Activated CD8-positive, alpha-beta memory T cell treated with anti-CD3 and anti-CD28 coated beads for 36 hours (primary cell): Measurements from ENCODE around the gene ARHGAP35. TPM values are rescaled to one million over a fixed set of nuclear protein-coding genes. Genes with fewer than 3 reads are reported as not detected.

Experiments used
- CTCF ChIA-PET: fragments of 350-600 bp; sonication (Branson Sonifier 250); formaldehyde crosslinking; loops from one replicate; lab custom pipeline; 2021; ENCODE audit warnings: antibody characterized with exemption; lab: Charles Lee
- POLR2A ChIA-PET: fragments of 350-600 bp; sonication (Branson Sonifier 250); formaldehyde crosslinking; loops from one replicate; lab custom pipeline; 2021; ENCODE audit warnings: antibody characterized with exemption; lab: Charles Lee
- total RNA-seq, 2 experiments: library from RNA; stranded (reverse); gene quantifications; one replicate each; pipeline ENCODE4 v1.2.3, GENCODE V29; 2021

Gene ARHGAP35
- total RNA-seq, 2 experiments from 2014 or later: 22.9 to 23.4 TPM

DNA sequence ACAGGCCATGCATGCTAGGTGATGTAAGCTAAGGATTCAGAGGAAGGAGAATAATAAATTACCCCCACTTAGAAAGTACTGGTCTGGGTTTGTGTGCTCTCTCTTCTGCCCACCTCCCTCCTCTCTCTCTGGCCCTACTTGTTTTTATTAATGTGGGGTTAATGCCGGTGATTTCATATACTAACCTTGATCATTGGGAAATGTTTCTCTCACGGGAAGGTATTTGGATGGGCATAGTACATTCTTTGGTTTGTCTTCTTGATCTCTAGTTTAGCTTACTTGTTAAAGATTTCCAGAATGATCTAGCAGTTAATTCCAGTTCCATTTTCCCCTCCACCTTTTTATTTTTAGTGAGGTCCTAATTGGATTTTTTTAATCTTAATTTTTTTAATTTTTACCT is 24.6 kb downstream of the ARHGAP35 start:
- ChIA-PET CTCF (no interaction called here), POLR2A (no interaction called here)

DNA sequence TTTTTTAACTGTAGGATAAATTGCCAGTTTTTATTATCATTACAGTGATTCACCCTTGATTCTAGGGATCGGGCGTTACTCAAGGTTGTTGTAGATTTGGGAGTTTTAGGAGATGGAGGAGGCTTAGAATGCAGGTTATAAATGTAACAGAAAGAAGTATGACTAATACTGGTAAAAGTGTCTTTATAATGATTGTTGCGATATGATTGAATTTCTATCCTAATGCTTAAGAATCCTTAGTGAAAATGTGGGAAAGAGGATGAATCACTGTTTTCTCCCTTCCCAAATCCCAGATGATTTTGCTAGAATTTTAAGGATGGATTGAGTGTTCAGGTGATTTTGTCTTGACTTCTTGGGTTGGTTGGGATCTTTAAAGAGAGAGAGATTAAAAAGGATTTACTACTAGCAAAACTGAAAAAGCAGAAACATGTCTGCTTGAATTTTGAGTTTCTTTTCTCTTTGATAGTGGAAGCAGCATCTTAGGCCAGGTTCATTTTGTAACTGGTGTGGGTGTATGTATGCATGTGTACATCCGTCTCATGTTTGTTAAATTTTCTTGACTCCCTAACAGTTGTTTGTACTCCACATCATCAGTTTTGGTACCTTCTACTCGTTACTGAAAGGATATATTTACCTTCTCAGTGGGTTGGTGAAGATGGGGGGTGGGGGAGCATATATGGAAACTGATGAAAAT is 25.9 kb downstream of the ARHGAP35 start:
- ChIA-PET CTCF (no interaction called here), POLR2A (no interaction called here)

DNA sequence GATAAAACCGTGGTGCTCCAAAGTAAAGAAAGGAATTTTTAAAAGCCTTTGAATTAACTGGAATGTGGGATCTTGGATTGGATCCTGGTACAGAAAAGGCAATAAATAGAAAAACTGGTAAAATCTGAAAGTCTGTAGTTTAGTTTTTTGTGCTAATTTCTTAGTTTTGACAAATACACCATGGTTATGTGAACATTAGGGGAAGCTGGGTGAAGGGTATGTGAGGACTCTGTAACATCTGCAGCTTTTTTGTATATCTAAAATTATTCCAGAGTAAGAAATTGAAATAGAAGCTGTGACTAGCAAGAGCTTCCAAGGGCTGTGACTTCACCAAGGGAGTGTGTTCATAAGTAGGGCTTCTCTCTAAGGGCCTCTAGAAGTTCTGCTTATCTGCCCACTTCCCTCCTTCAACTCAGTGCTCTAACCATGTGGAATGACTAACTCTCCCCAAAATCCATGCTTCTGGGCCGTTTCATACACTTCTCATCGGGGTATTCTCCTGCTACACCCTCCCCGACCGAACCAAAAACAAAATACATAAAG is 26.5 kb downstream of the ARHGAP35 start:
- ChIA-PET CTCF (interaction anchor here (0.7 kb wide), 1 partner anchor 60 kb away, joined by 3 read pairs; no protein-coding TSS in a partner anchor), POLR2A (no interaction called here)

DNA sequence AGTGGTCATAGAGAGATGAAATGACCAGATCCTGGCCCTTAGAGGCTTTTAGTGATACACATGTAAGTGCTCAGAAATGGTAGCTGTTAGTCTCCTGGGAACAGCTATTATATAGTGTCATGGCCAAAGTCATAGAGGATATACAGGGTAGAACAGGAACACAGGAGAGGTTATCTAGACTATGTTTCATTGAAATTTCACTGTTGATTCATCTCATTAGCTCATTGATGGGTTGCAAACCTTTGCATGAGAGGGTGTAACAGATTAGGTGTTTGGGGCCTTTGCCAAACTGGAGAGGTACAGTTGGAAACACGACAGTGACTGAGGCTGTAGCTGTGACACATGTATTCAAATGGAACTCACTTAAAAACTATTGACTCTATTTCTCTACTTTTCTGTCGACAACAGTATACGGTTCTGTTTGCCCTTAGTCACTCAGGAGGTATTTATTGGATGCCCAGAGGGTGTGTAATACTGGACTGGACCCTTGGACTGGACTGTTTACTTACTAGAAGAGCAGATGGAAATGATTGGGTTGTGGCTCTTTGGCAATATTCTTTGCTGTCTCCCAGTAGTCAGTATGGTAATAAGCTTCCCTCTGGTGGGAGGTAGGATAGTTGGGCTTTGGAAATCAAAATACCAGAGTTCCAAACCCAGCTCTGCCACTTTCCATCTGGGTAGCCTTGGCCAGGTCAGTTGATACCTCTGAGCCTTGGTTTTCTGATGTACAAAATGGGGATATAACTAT is 29.8 kb downstream of the ARHGAP35 start:
- ChIA-PET POLR2A (no interaction called here), CTCF (interaction anchor here (0.9 to 1.6 kb wide), 3 partner anchors 17 to 96 kb away, joined by 3 to 5 read pairs (median 3); no protein-coding TSS in a partner anchor)

DNA sequence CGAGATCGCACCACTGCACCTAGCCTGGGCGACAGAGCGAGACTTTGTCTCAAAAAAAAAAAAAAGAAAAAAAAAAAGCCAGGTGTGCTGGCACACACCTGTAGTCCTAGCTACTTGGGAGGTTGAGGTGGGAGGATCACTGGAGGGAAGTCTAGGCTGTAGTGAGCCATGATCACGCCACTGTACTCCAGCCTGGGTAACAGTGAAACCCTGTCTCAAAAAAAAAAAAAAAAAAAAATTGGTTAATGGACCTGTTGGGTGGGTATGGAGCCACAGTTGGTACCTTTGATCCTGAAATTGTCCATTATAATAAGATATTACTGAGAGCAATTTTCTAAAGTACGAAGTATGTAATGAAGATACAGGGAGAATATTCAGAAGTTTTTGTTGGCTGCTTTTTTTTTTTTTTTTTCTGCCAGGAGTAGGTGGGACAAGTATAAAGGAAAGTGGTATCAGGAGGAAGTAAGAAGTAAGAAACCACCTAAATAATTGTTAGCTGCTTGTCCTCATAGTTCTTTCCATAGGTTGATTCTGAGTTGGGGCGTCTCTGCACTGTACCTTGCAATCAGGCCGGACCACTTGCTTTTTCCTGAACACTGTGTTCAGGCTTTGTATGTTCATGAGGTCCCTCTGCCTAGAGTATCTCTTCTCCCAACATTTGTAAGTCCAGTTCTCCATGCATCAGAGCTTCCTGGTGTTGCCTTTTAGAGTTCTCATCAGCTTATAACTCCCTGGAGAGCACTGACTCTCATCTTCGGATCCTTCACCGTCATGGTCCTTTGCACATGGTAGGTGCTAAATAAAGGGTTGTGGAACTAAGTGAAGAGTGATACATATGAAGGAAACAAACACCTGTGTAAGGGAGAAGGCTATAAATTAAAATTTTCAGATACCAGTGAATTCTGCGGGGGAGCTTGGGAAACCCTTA is 31.7 kb downstream of the ARHGAP35 start:
- POLR2A ChIA-PET: no interaction called here
- CTCF ChIA-PET: interaction anchor here (0.6 kb wide), 1 partner anchor 239 kb away, joined by 3 read pairs; no protein-coding TSS in a partner anchor

DNA sequence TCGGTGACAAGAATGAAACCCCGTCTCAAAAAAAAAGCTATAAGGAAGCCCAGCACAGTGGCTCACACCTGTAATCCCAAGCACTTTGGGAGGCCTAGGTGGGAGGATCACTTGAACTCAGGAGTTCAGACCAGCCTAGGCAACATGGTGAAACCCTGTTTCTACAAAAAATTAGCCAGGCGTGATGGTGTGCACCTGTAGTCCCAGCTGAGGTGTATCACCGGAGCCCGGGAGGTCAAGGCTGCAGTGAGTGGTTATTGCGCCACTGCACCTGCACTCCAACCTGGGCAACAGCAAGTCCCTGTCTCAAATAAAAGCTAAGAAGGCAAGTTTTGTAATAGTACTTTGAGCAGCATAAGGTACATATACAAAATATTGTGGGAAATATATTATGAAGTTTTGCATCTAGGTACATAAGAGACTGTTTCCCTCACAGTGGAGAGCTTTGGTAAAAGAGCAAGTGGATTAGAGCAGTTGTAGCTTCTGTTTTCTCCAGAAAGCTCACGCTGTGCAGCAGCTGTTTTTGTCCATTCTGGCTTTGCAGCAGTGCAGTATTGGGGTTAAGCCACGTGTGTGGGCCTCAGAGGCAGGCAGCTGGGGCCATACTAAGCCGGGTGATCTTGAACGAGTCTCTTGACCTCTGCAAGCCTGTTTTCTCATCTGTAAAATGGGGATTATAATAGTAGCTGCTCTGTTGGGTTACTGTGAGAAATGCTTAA is 35.4 kb downstream of the ARHGAP35 start:
- POLR2A ChIA-PET: interaction anchor here (0.6 kb wide), 1 partner anchor 1704 kb away, joined by 5 read pairs; no protein-coding TSS in a partner anchor
- CTCF ChIA-PET: interaction anchor here (1.0 to 1.3 kb wide), 3 partner anchors 12 to 235 kb away, joined by 4 to 6 read pairs (median 4); no protein-coding TSS in a partner anchor

DNA sequence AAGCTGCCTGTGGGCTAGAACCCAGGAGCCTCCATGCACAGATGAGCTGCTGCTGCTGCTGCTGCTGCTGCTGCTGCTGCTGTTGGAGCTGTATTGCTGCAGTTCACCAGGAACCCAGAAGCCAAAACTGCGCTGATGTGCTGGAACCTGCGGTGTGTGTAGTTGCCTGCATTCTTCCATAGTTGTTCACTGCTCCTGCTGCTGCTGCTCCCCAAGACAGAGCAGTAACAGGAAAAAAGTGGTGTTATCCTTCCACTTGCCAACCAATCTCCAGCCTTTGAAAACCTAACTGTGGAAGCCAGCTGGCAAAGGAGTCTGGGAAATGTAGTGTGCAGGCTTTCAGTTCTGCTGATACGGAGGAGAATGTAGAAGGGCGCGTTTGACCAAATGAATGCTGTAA is 37.9 kb downstream of the ARHGAP35 start:
- POLR2A ChIA-PET: interaction anchor here (0.6 kb wide), 1 partner anchor 73 kb away, joined by 3 read pairs; no protein-coding TSS in a partner anchor
- CTCF ChIA-PET: interaction anchor here (1.4 kb wide), 1 partner anchor 73 kb away, joined by 3 read pairs; no protein-coding TSS in a partner anchor

DNA sequence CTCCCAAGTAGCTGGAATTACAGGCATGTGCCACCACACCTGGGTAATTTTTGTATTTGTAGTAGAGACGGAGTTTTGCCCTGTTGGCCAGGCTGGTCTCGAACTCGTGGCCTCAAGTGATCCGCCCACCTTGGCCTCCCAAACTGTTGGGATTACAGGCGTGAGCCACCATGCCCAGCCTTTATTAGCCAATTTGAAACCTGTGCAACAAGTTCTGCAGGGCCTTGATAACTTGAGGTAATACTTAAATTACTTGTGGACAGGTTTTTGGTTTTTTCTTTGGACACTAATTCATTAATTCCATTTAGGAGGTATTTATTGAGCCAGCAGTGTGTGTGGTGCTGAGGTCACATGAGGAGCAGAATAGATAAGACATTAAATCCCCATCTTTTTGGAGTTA is 39.5 kb downstream of the ARHGAP35 start:
- ChIA-PET POLR2A (no interaction called here), CTCF (interaction anchor here (1.2 kb wide), 1 partner anchor 90 kb away, joined by 3 read pairs; no protein-coding TSS in a partner anchor)

DNA sequence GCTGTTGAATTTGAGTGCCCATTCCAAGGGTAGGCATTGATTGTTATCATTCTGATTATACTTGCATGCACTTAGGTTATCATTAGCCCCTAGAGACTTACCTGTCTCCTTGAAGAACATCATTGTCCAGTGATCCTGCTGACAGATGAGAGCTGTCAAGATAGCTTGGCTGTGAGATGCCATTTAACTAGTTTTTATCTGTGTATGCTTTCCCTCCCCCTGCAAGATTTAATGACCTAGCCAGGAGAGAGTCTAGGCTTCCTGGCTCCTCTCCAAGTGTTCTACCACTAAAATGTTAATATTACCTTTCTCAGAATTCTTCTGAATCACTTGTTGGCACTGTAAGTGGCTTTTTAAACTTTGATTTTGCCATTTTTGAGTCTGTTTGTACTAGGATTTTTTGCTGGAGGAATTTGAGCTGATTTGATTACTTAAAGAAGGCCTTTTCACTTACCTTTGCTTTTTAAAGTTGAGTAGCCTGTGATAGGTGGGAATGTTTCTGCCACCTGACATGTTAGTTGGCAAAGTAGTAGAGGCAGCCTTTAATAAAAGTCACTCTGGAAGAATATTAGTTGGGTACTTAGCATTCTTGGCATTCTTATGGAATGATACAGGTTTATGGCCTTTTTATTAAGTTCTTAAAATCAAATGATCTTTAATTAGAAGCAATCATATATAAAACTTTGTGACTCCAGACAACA is 41.1 kb downstream of the ARHGAP35 start:
- CTCF ChIA-PET: interaction anchor here (1.1 to 1.3 kb wide), 2 partner anchors 22 to 242 kb away, joined by 3 read pairs; no protein-coding TSS in a partner anchor
- POLR2A ChIA-PET: no interaction called here

DNA sequence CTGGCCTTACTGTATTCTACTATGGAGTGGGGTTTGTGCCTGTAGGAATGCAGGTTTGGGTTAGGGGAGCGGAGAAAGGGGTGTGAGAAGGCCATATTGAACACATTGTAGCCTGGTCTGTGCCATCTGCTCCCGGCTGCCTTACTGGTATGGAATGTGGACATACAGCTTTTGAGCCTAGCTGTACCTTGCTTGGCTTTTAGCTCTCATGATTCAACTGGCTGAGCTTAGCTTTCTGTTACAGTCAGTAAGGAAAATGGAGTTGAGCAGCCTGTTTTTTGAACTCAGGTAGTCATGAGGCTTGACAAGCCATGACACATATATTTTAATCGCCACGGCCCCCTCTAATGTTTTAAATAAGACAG is 41.6 kb downstream of the ARHGAP35 start:
- ChIA-PET POLR2A (no interaction called here), CTCF (interaction anchor here (0.6 to 1.1 kb wide), 2 partner anchors 241 to 1886 kb away, joined by 3 read pairs; no protein-coding TSS in a partner anchor)

DNA sequence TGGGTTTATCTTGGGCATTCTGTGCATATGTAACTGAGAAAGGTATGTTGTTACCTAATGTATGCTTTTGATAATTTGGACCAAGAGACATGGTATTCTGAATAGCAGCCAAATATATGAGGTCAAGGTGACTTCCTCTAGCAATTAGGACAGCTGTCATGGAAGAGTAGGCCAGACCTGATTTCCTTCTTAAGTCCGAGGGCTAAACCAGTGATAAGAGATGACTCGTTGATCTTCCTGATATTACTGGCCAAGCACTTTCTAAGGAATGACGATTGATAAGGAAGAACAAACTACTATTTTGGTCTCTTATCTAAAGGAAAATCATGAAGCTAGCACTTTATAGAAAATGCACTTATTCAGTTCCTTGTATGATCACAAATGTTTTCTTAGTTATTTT is 42.7 kb downstream of the ARHGAP35 start:
- ChIA-PET CTCF (interaction anchor here (1.1 kb wide), 1 partner anchor 16 kb away, joined by 3 read pairs; no protein-coding TSS in a partner anchor), POLR2A (no interaction called here)

DNA sequence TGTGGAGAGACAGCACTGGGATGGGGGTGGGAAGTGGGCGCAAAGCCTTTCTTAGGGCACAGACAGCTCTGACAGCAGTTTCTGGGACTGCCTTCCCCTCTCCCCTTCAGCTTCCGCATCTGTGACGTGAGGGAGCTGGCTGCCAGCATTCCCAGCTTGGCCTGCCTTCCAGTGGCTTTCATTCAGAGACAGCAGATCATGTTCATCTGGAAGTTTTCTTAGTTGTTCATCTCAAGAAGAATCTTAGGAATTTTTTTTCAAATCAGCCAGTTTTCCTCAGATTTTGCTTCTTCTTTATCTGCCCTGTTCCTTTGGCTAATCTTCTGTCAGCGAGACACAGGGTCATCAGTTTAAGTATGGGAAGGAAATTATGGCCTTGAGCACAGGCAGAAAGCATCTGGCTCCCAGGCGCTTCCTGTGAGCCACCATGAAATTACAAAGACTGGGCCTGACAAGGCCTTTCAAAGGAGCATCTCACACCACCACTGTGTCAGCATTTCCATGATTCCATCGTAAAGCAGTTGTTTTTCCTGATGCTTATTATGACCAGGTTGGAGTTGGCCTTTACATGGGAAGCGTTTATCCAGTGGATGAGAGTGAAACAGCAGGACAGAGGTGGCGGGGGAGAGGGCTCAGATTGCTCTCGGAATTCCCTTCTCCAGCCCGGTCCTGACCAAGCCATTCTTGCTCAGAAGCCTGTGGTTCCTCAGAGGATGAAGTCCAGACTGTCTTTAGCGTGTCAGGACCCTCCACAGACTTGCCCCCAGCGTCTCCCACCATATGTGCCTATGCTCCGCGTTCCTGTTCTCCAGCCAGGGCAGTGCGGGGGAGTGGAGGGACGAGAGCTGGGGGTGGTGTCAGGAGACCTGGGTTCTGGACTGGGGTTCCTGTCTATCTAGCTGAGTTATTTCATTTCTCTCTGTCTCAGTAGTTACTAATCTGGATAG is 43.6 kb downstream of the ARHGAP35 start:
- POLR2A ChIA-PET: no interaction called here
- CTCF ChIA-PET: interaction anchor here (0.7 to 1.1 kb wide), 2 partner anchors 15 to 301 kb away, joined by 3 read pairs; no protein-coding TSS in a partner anchor

DNA sequence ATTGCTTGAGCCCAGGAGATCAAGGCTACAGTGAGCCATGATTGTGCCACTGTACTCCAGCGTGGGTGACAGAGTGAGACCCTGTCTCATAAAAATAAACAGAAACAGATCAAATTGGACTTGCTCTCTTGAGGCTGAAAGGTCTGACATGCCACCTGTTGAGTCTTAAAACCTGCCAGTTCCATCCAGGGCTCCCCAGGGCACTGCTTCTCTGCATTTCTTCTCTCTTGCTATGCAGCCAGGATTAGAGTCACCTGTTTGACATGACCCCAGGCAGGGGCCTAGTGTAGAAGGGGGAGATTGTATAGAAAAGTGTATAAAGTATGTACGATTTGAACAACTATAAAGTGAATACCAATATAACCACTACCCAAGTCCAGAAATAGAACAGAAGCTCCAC is 45.4 kb downstream of the ARHGAP35 start:
- CTCF ChIA-PET: interaction anchor here (0.6 to 1.3 kb wide), 2 partner anchors 36 to 65 kb away, joined by 3 to 5 read pairs; no protein-coding TSS in a partner anchor
- POLR2A ChIA-PET: no interaction called here

DNA sequence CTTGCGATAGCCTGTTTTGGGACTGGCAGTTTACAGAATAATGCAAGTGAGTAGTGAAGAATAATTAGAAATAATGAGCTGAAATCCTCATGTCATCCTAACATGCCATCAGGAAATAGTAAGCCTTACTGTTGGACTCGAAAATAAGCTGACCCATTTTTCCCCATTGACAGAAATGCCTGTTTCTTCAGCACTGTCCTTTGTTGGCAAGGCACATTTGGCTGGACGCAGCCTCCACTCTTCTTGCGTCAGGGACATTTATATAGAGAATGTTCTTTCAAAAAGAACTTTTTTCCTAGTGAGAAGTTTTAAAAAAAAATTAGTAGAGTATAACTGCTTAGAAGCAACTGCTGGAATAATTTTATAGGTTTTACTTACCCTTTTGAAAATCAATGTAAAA is 47.1 kb downstream of the ARHGAP35 start:
- CTCF ChIA-PET: interaction anchor here (0.9 to 1.2 kb wide), 2 partner anchors 10 to 17 kb away, joined by 3 read pairs; no protein-coding TSS in a partner anchor
- POLR2A ChIA-PET: interaction anchor here (0.7 kb wide), 1 partner anchor 33 kb away, joined by 7 read pairs; no protein-coding TSS in a partner anchor

DNA sequence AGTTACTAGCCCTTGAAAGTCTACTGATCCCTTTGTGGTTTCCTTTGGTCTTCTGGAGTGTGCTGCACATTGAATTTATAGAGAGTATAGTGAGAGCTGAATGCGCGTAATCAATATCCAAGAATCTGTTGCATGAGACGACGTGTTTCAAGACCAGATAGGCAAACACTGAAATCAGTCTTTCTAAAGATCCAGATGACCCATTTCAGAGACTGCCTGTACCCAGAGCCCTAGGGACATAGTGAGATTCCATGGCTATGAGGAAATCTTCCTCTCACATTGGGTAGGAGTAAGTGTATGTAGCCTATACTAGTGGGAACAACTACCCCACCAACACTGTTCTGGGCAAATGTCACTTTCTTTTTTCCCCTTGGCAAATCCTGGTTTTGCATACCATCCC is 48.6 kb downstream of the ARHGAP35 start:
- ChIA-PET POLR2A (no interaction called here), CTCF (no interaction called here)
